DMS153 treated with DMSO at 0.1 percent for 48 hours (cell line): ENCODE results near the gene AUH.

Experiments
- DNase-seq: peaks from one replicate; lab custom pipeline; 2025; ENCODE audit not compliant: unreplicated experiment; lab: John Stamatoyannopoulos, UW

The AUH gene

GRCh38 chr9:91172329-91172728, 189.4 kb downstream of the AUH start:
- DNase-seq: no peak

- DNase-seq: no peak
Observed at GRCh38 chr9:91170951-91171350, 190.8 kb downstream of the AUH start.

- DNase-seq: no peak
Observed at GRCh38 chr9:91166796-91167366, 194.8 kb downstream of the AUH start.

GRCh38 chr9:91164724-91165520, 196.8 kb downstream of the AUH start:
- no peak for DNase-seq
